Keratinocyte (primary cell): ENCODE data around the gene ACACB.

Source experiments
- EZH2 ChIP-seq: IDR thresholded peaks from one replicate; pipeline ENCODE4 v1.6.1; 2012; ENCODE audit warnings: inconsistent platforms, mild to moderate bottlenecking, low read length, moderate library complexity
- TF ChIP-seq, protein P1 (sequence below), 3 experiments: IDR thresholded peaks in 1 of 3; conservative IDR thresholded peaks in 1 of 3; optimal IDR thresholded peaks in 1 of 3; 2 replicates in 2 of 3; 3 replicates in 1 of 3; pipeline versions ENCODE3 to v1.5.1; 2011; ENCODE audit warnings: low read length in 3 of 3, mild to moderate bottlenecking in 3 of 3, moderate library complexity in 2 of 3, control low read depth in 1 of 3, inconsistent platforms in 1 of 3; ENCODE audit not compliant: insufficient read depth in 2 of 3; ENCODE audit errors: extremely low read depth in 1 of 3

DNA sequence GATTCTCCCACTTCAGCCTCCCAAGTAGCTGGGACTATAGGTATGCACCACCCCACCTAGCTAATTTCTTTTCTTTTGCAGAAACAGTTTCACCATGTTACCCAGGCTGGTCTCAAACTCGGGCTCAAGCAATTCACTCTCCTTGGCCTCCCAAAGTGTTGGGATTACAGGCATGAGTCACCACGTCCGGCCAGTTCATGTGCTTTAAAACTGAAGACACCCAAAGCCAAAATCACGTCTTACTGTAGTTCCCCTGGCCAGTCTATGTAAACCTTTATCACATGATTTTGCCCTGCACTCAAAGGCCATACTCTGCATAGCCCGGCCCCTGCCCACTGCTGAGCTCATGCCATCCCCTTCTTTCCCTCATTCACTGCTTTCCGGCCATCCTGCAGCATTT, 27.6 kb upstream of the ACACB start:
- TF ChIP-seq, protein P1, sequence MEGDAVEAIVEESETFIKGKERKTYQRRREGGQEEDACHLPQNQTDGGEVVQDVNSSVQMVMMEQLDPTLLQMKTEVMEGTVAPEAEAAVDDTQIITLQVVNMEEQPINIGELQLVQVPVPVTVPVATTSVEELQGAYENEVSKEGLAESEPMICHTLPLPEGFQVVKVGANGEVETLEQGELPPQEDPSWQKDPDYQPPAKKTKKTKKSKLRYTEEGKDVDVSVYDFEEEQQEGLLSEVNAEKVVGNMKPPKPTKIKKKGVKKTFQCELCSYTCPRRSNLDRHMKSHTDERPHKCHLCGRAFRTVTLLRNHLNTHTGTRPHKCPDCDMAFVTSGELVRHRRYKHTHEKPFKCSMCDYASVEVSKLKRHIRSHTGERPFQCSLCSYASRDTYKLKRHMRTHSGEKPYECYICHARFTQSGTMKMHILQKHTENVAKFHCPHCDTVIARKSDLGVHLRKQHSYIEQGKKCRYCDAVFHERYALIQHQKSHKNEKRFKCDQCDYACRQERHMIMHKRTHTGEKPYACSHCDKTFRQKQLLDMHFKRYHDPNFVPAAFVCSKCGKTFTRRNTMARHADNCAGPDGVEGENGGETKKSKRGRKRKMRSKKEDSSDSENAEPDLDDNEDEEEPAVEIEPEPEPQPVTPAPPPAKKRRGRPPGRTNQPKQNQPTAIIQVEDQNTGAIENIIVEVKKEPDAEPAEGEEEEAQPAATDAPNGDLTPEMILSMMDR (optimal IDR thresholded peaks at IDR 0.05 in 1 of 3, IDR thresholded peaks at IDR 0.05 in 1 of 3, conservative IDR thresholded peaks at IDR 0.05 in 1 of 3; ENCODE audit: extremely low read depth in 1 of 3, insufficient read depth in 2 of 3, low read length in 3 of 3) = no peak
- TF ChIP-seq EZH2 = no peak
